ENCODE measurements around the gene CIDEB.

DNA sequence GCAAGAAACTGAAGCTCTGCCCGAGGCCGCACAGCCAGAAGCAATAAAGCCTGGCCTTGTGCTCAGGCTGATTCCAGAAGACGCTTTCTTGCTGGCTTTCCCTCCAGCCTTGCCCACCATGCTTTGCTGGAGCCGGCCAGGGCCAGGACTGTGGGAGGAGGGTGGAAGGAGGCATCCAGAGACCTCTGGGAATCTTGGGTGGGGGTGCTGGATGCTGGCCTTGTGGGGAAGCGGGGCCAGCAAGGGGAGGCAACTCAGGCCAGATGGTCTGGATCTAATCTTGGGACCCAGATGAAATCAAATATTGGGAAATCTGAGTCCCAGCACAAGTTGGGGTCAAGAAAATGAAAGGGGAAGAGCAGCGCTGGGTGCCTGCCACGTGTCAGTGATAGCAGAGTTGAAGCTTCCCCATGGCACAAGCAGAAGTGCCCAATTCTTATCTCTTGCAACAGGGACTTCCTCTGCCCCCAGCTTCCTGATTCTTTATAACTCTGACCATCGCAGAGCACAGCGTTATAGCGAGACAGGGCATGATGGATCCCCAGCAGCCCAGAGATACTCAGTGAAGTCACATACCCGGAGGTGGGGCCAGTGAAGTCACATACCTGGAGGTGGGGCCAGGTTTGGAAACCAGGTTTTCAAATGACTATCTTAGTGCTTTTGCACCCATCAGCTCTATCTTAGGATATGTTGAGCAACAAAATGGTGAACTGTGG, 30.0 kb downstream of the CIDEB start:
- TF ChIP-seq POLR2AphosphoS5 (IDR thresholded peaks at IDR 0.05; ENCODE audit: low read depth, low read length) (no peak), TAF1 (IDR thresholded peaks at IDR 0.05; ENCODE audit: borderline replicate concordance, insufficient read depth, low read length) (no peak), SIN3A (IDR thresholded peaks at IDR 0.05; ENCODE audit: borderline replicate concordance, insufficient read depth, low read length) (no peak)
- TF ChIP-seq, protein P1, sequence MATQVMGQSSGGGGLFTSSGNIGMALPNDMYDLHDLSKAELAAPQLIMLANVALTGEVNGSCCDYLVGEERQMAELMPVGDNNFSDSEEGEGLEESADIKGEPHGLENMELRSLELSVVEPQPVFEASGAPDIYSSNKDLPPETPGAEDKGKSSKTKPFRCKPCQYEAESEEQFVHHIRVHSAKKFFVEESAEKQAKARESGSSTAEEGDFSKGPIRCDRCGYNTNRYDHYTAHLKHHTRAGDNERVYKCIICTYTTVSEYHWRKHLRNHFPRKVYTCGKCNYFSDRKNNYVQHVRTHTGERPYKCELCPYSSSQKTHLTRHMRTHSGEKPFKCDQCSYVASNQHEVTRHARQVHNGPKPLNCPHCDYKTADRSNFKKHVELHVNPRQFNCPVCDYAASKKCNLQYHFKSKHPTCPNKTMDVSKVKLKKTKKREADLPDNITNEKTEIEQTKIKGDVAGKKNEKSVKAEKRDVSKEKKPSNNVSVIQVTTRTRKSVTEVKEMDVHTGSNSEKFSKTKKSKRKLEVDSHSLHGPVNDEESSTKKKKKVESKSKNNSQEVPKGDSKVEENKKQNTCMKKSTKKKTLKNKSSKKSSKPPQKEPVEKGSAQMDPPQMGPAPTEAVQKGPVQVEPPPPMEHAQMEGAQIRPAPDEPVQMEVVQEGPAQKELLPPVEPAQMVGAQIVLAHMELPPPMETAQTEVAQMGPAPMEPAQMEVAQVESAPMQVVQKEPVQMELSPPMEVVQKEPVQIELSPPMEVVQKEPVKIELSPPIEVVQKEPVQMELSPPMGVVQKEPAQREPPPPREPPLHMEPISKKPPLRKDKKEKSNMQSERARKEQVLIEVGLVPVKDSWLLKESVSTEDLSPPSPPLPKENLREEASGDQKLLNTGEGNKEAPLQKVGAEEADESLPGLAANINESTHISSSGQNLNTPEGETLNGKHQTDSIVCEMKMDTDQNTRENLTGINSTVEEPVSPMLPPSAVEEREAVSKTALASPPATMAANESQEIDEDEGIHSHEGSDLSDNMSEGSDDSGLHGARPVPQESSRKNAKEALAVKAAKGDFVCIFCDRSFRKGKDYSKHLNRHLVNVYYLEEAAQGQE (IDR thresholded peaks at IDR 0.05; ENCODE audit: insufficient read depth in 1 of 2, low read depth in 2 of 2, low read length in 2 of 2) = no peak

Measured in PFSK-1 (cell line).